ENCODE measurements around the gene MYRIP. TPM values are rescaled to one million over a fixed set of nuclear protein-coding genes. Genes with fewer than 3 reads are reported as not detected.

The MYRIP gene
- total RNA-seq, 1 experiment from 2014 or later = 0.59 TPM

DNA sequence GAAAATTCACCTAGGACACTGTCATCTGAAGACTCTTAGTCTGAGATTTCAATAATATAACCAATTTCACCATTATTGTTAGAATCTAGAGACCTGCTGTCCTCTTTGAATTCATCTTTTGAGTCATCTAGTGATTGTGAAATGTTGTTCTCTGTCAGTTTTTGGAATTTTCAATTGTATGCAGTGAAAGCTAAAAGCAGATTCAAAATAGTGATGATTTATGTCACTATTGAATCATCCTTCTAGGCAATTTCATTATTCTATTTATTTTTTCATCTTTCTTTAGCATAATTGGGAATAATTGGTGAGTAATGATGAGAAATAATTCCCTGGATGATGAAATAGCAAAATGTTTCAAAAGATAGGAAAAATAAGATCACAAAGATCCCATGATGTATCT is 398.4 kb downstream of the MYRIP start:
- H3K4me3 ChIP-seq (ENCODE audit: low read depth, low read length) = no peak overlapping the region
- DNase-seq = no peak
- POLR2A ChIA-PET = no interaction called here
- CTCF ChIA-PET = no interaction called here
- H3K27me3 ChIP-seq (replicated peaks; ENCODE audit: control insufficient read depth, insufficient read depth, low read length) = no peaks in the 10 kb centered on the region; the same call in 1 of the 2 replicates
- peaks cover 8% of the 10 kb centered on the region for H3K27me3 Mint-ChIP-seq (ENCODE audit: insufficient read depth, unreplicated experiment)
- TF ChIP-seq, protein P1, sequence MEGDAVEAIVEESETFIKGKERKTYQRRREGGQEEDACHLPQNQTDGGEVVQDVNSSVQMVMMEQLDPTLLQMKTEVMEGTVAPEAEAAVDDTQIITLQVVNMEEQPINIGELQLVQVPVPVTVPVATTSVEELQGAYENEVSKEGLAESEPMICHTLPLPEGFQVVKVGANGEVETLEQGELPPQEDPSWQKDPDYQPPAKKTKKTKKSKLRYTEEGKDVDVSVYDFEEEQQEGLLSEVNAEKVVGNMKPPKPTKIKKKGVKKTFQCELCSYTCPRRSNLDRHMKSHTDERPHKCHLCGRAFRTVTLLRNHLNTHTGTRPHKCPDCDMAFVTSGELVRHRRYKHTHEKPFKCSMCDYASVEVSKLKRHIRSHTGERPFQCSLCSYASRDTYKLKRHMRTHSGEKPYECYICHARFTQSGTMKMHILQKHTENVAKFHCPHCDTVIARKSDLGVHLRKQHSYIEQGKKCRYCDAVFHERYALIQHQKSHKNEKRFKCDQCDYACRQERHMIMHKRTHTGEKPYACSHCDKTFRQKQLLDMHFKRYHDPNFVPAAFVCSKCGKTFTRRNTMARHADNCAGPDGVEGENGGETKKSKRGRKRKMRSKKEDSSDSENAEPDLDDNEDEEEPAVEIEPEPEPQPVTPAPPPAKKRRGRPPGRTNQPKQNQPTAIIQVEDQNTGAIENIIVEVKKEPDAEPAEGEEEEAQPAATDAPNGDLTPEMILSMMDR (IDR thresholded peaks at IDR 0.05; ENCODE audit: insufficient read depth in 1 of 2, low read depth in 1 of 2, low read length in 1 of 2, severe bottlenecking in 1 of 2, unreplicated experiment in 1 of 2) = no peak
- no peak overlapping the region for H3K4me3 Mint-ChIP-seq (ENCODE audit: unreplicated experiment)
- intact Hi-C loops (cut with micrococcal nuclease; ENCODE audit: unreplicated experiment) = no loop called here
- H3K36me3 Mint-ChIP-seq (ENCODE audit: insufficient read depth, unreplicated experiment) = no peaks in the 10 kb centered on the region
- BruUV-seq (replicated peaks) = no TSS peak
- H3K4me1 Mint-ChIP-seq (ENCODE audit: low read depth, unreplicated experiment) = no peaks in the 10 kb centered on the region
- no peaks in the 10 kb centered on the region for H3K9me3 ChIP-seq
- H3K36me3 ChIP-seq (ENCODE audit: control insufficient read depth, insufficient read depth, low read length) = no peaks in the 10 kb centered on the region
- no peak overlapping the region for H3K27ac Mint-ChIP-seq (ENCODE audit: unreplicated experiment)
- H3K9me3 Mint-ChIP-seq (ENCODE audit: unreplicated experiment) = no peaks in the 10 kb centered on the region
- H3K4me1 ChIP-seq = no peaks in the 10 kb centered on the region

DNA sequence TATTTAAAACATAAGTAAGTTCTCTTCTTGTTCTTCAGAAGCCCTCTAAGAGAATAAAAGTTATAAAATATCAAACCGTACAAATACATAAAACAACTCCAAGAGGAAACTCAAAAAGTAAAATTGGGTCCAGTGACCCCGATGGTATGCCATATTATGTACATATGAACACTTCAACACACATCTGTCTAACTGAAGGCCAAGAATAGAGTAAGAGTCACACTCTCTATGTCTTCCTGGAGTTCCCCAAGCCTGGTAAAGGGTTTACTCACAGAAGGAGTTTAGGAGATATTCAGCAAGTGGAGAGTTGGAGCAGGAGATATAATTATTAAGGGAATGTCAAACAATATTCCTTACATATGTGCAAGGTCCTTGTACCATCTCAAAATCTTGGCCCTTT is 398.8 kb downstream of the MYRIP start:
- Mint-ChIP-seq H3K27ac (ENCODE audit: unreplicated experiment) (no peak overlapping the region), H3K4me3 (ENCODE audit: unreplicated experiment) (no peak overlapping the region), H3K27me3 (ENCODE audit: insufficient read depth, unreplicated experiment) (peaks cover 8% of the 10 kb centered on the region), H3K4me1 (ENCODE audit: low read depth, unreplicated experiment) (no peaks in the 10 kb centered on the region), H3K36me3 (ENCODE audit: insufficient read depth, unreplicated experiment) (no peaks in the 10 kb centered on the region), H3K9me3 (ENCODE audit: unreplicated experiment) (no peaks in the 10 kb centered on the region)
- Histone ChIP-seq H3K9me3 (no peaks in the 10 kb centered on the region), H3K27me3 (replicated peaks; ENCODE audit: control insufficient read depth, insufficient read depth, low read length) (no peaks in the 10 kb centered on the region; the same call in 1 of the 2 replicates), H3K4me1 (no peaks in the 10 kb centered on the region), H3K4me3 (ENCODE audit: low read depth, low read length) (no peak overlapping the region), H3K36me3 (ENCODE audit: control insufficient read depth, insufficient read depth, low read length) (no peaks in the 10 kb centered on the region)
- intact Hi-C loops (cut with micrococcal nuclease; ENCODE audit: unreplicated experiment) = no loop called here
- no TSS peak for BruUV-seq (replicated peaks)
- POLR2A ChIA-PET = no interaction called here
- TF ChIP-seq, protein P1 (IDR thresholded peaks at IDR 0.05; ENCODE audit: insufficient read depth in 1 of 2, low read depth in 1 of 2, low read length in 1 of 2, severe bottlenecking in 1 of 2, unreplicated experiment in 1 of 2) = no peak
- CTCF ChIA-PET = no interaction called here
- no peak for DNase-seq

DNA sequence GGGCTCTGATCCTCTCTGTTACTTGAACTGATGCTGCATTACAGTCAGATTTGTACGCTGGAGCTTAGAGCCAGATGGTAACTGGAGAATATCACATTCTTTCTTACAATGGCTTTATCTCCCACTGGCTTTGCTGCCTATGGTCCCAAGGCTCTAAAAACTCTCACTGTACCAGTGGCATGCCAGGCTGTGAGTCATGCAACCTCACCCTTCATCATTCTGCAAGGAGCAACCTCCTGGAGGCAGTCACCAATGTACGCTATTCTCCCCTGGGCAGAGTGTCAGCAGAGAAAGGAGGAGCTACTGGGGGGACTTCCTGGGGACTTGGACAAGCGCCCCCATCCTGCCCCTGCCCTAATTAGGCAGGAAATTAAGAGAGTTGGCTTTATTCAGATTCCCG is 402.2 kb downstream of the MYRIP start:
- Histone ChIP-seq H3K4me3 (ENCODE audit: low read depth, low read length) (no peak overlapping the region), H3K4me1 (no peaks in the 10 kb centered on the region), H3K27me3 (replicated peaks; ENCODE audit: control insufficient read depth, insufficient read depth, low read length) (no peaks in the 10 kb centered on the region), H3K9me3 (no peaks in the 10 kb centered on the region), H3K36me3 (ENCODE audit: control insufficient read depth, insufficient read depth, low read length) (no peaks in the 10 kb centered on the region)
- intact Hi-C loops (cut with micrococcal nuclease; ENCODE audit: unreplicated experiment) = no loop called here
- ChIA-PET POLR2A (no interaction called here), CTCF (interaction anchor here (0.6 kb wide), 1 partner anchor 229 kb away, joined by 3 read pairs; no protein-coding TSS in a partner anchor)
- H3K4me1 Mint-ChIP-seq (ENCODE audit: low read depth, unreplicated experiment) = no peaks in the 10 kb centered on the region
- H3K27me3 Mint-ChIP-seq (ENCODE audit: insufficient read depth, unreplicated experiment) = peaks cover 12% of the 10 kb centered on the region
- H3K9me3 Mint-ChIP-seq (ENCODE audit: unreplicated experiment) = no peaks in the 10 kb centered on the region
- H3K4me3 Mint-ChIP-seq (ENCODE audit: unreplicated experiment) = no peak overlapping the region
- no peaks in the 10 kb centered on the region for H3K36me3 Mint-ChIP-seq (ENCODE audit: insufficient read depth, unreplicated experiment)
- no TSS peak for BruUV-seq (replicated peaks)
- no peak for DNase-seq
- TF ChIP-seq, protein P1 (IDR thresholded peaks at IDR 0.05; ENCODE audit: insufficient read depth in 1 of 2, low read depth in 1 of 2, low read length in 1 of 2, severe bottlenecking in 1 of 2, unreplicated experiment in 1 of 2) = no peak
- no peak overlapping the region for H3K27ac Mint-ChIP-seq (ENCODE audit: unreplicated experiment)
